ENCODE measurements around the gene CS.

Gene CS

DNA sequence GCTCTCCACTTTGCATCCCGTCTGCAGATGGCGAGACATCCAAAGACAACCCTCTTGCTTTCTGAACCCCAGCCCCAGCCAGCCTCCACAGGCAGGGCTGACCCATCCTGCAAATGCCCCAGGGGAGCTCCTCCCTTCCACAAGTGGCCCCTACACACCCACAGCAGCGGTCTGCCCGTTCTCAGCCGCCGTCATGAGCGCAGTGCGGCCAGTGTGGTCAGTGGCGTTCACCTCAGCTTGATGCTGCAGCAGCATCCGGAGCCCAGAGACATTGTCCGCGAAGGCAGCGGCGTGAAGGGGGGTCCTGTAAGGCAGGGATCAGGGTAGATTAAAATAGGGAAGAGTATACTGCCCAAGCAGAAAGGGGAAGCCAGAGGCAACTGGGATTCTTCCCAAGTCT lies 55.6 kb downstream of the CS start:
- no peak for DNase-seq (ENCODE audit: low spot score)

DNA sequence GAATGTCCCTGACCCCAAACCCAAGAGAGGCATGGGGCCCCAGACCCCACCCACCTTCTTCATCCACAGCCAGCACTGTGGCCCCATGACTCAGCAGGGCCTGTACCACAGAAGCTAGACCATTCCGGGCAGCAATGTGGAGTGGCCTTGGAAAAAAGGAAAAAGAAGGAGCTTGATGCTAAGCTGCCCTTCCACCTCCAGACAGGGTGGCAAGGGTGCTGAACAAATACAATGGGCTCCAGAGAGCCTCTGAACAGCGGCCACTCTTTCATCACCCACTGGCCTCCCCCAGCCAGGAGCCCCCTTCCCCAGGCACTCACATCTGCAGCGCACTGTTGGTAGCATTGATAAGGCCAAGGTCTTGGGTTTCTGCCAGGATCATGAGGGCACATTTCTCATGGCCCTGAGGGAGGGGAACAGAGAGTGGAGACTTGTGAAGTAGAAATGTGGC lies 56.4 kb downstream of the CS start:
- no peak for DNase-seq (ENCODE audit: low spot score)

DNA sequence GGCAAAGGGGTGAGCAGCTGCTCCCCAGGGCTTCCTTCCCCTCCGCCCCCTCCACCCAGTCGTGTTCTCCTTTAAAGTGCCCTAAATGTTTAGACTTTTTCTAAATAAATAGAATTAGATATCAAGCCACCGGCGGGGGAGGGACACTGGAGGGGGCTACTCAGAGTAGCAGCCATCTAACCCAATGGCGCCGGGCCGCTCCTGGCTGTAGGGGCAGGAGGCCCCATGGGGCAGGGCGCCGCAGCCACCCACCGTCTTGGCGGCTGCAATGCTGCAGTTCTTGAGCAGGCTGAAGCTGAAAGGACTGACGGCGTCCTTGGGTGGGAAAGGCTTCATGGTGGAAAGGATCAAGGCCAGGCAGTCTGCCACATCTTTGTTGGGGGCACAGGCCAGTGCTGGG lies 57.1 kb downstream of the CS start:
- no peak for DNase-seq (ENCODE audit: low spot score)

DNA sequence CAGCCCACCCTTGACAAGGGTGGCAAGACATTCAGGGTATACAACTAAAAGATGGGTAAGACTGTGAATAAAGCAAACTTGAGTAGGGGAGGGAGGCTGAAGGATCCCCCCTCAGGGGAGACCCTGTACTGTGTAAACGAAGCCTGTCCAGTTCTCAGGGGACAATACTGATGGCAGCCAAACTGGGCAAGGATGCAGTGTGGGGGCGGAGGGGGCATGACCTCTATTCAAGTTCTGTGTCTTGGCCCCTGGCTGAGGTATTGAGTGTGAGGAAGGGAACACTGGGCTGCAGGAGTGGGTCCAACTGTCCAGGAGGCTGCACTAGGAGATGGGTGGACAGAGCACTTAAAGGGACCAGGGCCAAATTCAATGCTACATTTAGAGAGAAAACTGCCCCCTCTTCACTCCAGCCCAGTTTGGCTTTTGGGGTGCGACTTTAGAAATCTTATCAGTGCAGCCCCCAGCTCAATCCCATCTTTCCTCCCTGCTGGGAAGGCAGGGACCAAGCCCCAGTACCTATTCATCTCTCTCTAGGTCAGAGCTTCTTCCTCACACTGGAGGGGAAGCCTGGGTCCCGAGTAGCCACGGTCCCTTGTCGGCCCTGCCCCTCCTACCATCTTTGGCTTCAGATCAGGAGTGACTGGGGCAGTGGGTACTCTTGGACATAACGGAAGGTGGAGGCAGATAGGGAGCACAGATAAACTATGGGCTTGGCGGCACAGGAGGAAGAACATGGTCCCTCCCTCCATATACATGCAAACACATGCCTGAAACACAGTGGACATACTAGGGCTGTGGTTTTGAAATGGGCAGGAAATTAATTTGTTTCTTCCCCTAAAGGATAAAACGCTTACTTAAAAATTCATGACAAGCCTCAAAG lies 58.5 kb downstream of the CS start:
- DNase-seq (ENCODE audit: low spot score): no peak

DNA sequence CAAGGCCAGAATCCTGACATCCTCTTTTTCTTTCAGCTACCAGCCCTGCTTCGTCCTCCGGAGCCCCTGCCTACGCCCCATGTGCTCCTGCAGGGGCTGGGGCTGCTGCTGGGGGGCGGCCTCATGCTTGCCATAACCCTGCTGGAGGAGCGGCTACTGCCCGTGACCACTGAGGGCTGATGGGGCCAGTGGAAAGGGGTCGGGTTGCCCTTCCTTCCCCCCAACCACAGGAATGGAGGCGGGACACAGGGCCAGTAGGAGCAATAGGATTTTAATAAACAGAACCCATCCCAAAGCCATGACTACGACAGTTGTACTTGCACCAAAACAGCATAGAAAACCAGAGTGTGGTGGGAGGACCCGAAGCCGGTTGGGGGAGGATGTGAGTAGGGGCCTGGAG lies 62.6 kb downstream of the CS start:
- DNase-seq (ENCODE audit: low spot score): no peak

DNA sequence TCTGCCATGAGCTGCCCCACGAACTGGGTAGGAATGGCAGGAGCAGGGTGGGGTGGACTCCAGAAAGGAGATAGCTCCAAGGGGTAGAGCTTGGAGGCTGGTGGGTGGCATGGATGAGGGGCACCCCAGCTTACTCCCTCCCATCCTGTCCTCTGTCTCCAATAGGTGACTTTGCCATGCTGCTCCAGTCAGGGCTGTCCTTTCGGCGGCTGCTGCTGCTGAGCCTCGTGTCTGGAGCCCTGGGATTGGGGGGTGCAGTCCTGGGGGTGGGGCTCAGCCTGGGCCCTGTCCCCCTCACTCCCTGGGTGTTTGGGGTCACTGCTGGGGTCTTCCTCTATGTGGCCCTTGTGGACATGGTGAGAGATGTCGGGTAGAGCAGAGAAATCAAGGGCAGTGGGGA lies 63.1 kb downstream of the CS start:
- DNase-seq (ENCODE audit: low spot score): no peak

DNA sequence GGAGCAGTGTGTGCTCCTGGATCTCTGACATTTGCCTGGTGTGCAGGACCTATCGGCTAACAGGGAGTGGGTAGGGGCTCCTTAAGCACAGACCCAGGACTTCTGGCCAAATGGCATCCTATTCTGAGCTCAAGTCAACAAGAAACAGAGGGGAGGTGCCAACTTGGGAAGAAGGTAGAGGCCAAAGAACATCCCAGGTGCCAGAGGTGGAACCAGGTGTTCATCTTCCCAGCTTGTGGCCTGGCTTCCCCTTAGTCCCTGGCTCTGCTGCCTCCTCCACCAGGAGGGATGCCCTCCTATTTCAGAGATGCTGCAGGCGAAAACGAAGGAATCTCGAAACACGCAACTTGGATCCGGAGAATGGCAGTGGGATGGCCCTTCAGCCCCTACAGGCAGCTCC lies 64.0 kb downstream of the CS start:
- DNase-seq (ENCODE audit: low spot score): no peak

DNA sequence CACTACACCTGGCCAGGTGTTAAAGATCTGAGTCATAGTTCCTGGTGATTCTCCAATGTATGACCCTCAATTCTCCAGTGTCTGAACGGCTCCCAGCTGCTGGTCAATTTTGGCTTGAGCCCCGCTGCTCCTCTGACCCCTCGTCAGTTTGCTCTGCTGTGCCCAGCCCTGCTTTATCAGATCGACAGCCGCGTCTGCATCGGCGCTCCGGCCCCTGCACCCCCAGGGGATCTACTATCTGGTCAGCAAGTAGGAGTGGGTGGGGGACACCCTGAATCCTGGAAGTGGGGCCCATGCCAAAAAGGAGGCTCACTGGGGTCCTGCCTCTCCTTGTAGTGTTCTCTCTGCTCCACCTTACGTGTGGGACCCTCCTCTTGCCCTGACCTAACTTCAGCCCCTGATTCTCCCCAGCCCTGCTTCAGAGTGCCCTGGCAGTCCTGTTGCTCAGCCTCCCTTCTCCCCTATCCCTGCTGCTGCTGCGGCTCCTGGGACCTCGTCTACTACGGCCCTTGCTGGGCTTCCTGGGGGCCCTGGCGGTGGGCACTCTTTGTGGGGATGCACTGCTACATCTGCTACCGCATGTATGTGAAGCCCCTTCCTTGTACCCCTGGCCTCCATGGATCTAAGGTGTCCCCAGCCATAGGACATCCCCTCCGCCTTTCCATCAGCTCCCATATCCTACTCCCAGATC lies 65.2 kb downstream of the CS start:
- DNase-seq (ENCODE audit: low spot score): no peak

DNA sequence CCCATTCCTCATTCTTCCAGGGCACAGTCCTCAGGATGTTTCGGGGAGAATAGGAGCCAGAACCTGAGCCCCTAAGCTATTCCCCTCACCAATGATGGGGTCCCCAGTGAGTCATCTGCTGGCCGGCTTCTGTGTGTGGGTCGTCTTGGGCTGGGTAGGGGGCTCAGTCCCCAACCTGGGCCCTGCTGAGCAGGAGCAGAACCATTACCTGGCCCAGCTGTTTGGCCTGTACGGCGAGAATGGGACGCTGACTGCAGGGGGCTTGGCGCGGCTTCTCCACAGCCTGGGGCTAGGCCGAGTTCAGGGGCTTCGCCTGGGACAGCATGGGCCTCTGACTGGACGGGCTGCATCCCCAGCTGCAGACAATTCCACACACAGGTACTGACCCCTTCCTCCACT lies 68.9 kb downstream of the CS start:
- no peak for DNase-seq (ENCODE audit: low spot score)

DNA sequence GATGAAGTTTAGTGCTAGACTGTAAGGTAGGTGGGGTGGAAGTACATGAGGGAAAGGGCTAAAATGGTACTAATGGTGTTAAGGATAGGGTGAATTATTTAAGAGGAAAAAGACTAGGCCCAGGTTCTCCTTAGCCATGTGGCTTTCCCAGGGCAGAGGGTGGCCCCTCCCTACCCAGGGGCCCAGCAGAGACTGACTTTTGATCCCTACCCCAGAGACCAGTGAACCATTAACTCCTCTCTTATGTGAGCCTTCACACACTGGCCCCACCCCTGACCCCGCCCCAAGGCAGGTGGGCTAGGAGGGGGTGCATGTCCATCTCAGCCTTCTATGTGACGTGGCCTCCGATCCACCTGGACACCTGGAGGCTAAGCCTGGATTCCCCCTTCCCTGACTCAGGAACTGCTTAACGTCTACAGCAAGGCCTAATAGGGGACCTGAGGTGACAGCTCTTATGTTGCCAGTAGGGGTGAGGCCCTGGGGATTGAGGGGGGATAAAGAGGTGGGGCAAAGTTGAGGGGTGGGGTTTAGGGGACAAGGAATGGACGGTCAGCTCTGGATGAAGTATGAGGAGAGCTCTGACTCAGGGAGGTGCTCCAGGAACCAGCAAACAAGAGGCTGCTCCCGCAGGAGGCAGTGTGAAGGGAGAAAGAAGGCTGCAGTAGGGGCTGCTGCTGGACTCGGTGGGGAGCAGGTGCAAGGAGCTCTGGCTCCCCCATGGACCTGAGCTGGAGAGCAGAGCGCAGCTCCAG lies 69.5 kb downstream of the CS start:
- no peak for DNase-seq (ENCODE audit: low spot score)

DNA sequence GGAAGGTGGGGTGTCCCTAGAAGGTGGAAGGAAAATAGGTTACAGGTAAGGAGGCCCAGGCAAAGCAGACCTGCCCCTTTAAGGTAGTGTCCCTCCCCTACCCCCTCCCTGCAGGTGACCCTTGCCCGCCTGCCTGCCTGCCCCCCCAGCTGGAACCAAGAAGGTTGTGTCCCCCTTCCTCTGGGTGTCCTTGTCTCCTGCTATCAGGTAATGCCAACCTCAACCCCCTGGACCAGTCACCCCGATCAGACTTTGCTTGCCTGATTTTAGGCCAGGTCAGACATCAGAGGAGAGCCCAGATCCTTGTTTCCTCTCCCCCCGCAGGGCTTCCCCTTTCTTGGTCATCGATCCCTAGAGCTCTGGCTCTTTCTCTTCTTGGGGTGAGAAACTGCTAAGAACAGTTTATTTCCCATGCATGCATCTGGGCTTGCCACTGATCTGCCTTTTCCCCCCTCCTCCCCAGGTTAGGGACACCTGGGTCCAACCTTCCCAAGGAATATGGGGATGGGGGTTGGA lies 70.2 kb downstream of the CS start, which contains the start of gene SLC39A5:
TSS of gene SLC39A5 (plus strand) at position 136 of the 516 bp plus-strand sequence. CDS start 1,224 bp downstream, outside the sequence.
- DNase-seq (ENCODE audit: low spot score): no peak

DNA sequence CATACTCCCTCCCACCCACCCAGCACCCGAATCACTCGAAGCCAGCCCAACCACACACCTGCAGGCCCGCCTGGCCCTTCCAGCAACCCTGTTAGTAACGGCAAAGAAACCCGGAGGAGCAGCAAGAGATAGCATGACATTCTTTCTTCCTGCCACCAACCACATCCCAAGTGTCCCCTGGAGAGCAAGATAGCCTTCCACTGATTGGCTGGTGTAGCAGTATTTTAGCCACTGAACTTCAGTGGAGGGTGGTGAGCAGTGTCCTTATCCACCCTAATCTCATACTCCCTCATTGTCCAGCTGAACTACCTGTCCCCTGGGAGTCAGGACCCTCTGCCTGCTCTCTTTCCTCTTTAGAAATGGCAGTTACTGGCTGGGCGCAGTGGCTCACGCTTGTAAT lies 71.0 kb downstream of the CS start:
- no peak for DNase-seq (ENCODE audit: low spot score)

DNA sequence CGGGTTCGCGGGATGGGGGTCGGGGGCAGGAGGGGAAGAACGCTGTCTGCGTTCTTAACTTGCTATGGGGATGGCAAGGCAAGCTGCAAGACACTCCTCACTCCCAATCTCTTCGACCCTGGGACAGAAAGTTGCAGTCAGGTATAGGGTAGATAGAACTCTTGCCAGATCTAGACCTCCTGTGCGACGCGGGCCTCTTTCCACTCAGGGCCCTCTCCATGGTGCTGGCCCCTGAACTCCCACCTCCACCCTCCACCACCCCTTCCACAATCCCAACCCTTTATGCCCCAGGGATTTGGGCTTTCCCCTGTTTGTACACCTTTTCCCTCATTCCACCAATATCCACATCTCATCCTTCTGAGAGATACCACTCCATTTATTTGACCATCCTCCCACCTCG lies 75.2 kb downstream of the CS start:
- no peak for DNase-seq (ENCODE audit: low spot score)

DNA sequence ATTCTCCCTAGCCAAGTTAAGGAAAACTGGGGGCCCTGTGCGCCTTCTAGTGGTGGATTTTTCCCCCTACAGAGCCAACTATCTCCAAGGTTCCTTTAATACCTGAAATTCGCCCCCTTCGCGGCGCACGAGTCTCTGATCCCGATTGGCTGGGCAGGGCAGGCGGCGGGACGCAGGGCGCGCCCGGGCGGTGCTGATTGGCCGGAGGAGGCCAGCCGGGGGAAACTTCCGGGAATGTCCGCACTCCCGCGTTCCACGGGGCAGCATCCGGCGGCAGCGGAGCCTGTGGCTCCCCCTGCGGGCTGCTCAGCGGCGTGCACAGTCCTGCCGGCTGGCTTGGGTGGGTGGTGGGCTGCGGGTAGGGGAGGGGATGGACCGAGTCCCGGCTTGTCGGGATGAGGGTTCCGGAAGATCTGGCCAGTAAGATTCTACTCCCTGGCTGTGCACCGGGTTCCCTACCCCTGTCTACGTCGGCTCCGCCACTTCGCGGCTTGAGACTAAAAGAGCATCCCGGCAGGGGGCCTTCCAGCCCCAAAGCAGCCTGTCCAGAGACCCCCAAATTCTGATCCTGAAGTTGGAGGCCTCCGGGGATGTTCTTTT lies 75.9 kb downstream of the CS start, which contains the start of gene NABP2:
TSS of gene NABP2 (plus strand) at position 241 of the 600 bp plus-strand sequence. CDS start 515 bp downstream, outside the sequence.
- peak; percentile 96 for DNase-seq (ENCODE audit: low spot score)

DNA sequence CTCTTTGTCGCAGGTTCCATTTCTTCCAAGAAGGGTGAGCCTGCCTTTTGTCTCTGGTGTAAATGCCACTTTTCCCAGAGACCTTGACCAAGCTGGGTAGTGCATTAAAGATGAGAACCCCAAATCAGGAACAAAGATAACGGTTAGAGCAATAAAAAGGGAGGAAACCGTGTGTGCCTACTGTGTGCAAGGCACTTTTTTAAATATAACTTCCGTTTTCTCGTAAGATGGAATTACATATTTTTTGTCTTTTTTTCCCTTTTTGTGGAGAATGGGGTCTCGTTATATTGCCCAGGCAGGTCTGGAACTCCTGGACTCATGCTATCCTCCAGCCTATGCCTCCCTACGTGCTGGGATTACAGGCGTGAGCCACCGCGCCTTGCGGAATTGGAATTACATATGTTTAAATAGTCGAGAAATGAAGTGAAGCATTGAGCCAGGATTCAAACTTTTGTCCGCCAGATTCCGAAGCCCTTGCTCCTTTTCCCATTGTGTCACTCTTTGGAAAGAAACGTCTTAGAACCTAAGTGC lies 76.5 kb downstream of the CS start:
- no peak for DNase-seq (ENCODE audit: low spot score)

DNA sequence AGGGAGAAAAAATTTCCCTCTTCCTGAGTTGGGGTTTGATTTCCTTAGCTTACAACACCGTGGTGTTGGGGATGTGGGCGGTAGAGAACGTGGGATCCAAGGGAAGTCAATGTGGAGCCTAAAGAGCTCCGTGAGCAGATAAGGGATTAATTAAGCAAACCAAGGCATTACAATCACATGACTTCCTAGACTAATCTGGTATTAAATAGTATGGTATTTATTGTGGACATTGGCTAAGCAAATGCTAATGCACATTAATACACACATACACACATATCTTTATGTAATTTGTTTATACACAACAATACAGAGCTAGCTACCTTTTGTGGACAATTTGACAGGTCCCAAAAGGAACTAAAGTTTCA lies 77.6 kb downstream of the CS start:
- no peak for DNase-seq (ENCODE audit: low spot score)

DNA sequence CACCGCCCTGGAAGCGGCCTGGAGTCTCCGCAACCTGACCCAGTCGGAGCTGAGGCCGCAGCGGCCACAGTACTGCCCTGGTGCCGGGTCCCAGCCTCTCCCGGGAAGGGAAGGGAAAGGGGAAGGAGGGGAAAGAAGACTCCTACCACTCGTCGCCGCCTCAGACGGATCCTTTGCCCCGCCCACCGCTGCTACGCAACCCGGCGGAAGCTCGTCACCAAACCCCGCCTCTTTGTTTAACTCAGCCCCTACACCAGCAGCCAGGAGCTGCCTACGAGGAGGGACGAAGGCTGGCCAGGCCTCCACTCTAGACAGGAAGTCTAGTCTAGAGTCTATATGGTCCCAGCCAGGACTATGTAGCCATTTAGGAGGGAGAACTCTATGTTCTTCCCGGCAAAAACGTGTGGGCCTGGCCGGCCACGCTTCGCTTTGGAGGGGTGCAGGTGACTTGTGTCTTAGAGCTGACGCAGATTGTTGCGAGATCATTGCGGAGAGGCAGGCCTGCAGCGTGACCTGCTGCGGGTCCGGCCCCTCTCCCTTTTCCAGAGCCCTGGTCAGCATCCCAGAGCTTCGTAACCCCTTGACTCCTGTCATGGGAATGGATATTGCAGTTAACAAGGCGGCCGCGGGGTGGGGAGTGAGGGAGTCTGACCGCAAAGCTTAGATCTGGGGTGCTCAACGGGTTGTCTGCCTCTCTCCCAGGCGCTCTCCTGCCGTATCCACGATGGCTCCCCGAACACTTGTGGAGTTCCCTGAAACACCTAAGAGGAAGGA lies 78.2 kb downstream of the CS start, which contains the start of gene RNF41:
TSS of gene RNF41 (minus strand) at position 166 of the 774 bp plus-strand sequence. CDS start 7,875 bp downstream, outside the sequence.
- DNase-seq (ENCODE audit: low spot score): peak; percentile 96
